Esophagus squamous epithelium (tissue), 5 donors: ENCODE measurements around the gene ARF3. TPM values are rescaled to one million over a fixed set of nuclear protein-coding genes. Genes with fewer than 3 reads are reported as not detected.

Experiments used
- DNase-seq: peaks from one replicate; lab custom pipeline; 2025; lab: John Stamatoyannopoulos, UW
- H3K27ac ChIP-seq, 4 donors: fragments of 200-600 bp; sonication (generic); one replicate each; pipeline ENCODE4 v1.5.1; 2016 to 2019; ENCODE audit warnings: mild to moderate bottlenecking in 1 of 4
- H3K27me3 ChIP-seq, 4 donors: fragments of 200-600 bp; sonication (generic); 1 replicate in 3 of 4; 2 replicates in 1 of 4; pipeline versions ENCODE4 v1.5.1 to v1.6.0; 2017 to 2021; ENCODE audit warnings: antibody characterized with exemption in 1 of 4
- H3K36me3 ChIP-seq, 3 donors: fragments of 200-600 bp; sonication (generic); one replicate each; pipeline ENCODE4 v1.5.1; 2016 to 2019
- H3K4me1 ChIP-seq, 3 donors: fragments of 200-600 bp; sonication (generic); one replicate each; pipeline ENCODE4 v1.5.1; 2017 to 2019
- H3K4me3 ChIP-seq, 4 donors: fragments of 200-600 bp; sonication (generic); 1 replicate in 3 of 4; 2 replicates in 1 of 4; pipeline ENCODE4 v1.5.1; 2016 to 2019; ENCODE audit warnings: mild to moderate bottlenecking in 2 of 4, moderate library complexity in 1 of 4
- H3K9me3 ChIP-seq, 3 donors: fragments of 200-600 bp; sonication (generic); one replicate each; pipeline ENCODE4 v1.5.1; 2016 to 2019
- CTCF ChIP-seq, 6 experiments: fragments of 450-650 bp in 4 of 6; fragments of 200-600 bp in 2 of 6; sonication (generic) in 2 of 6; IDR thresholded peaks; one replicate each; pipeline ENCODE4 v1.5.1; 2016 to 2019; ENCODE audit warnings: antibody characterized with exemption in 6 of 6, mild to moderate bottlenecking in 4 of 6, moderate library complexity in 4 of 6
- POLR2A ChIP-seq, 4 donors: fragments of 450-650 bp; IDR thresholded peaks; one replicate each; pipeline ENCODE4 v1.6.1; 2017; ENCODE audit warnings: antibody characterized with exemption in 4 of 4, mild to moderate bottlenecking in 4 of 4, moderate library complexity in 3 of 4
- WGBS, 2 donors: methylation state at CpG; one replicate each; pipeline ENCODE4 v1.1.5; 2018; 5-methylcytosine and 5-hydroxymethylcytosine counted together
- intact Hi-C: fragments of 100-400 bp; cut with DNase I; formaldehyde crosslinking; loops from one replicate; pipeline ENCODE4 v1.15.0; 2022
- total RNA-seq, 4 donors: library from RNA; depleted of rRNA; stranded (reverse); fragments of >200 nt; gene quantifications; one replicate each; pipeline ENCODE4 v1.1.0, GENCODE V29; 2016
- donor health status: DM: yes; HTN: yes; CAD: no.

The ARF3 gene
- total RNA-seq, 4 donors from 2014 or later = 52.2 to 76.2 (median 61.6) TPM

GRCh38 chr12:48968467-48968866 is 11.2 kb upstream of the ARF3 start:
- no peak overlapping the region for H3K27ac ChIP-seq
- H3K27me3 ChIP-seq = peaks cover 0 to 47% (median 18%) of the 10 kb centered on the region in 4 donors
- intact Hi-C loops = no loop called here

GRCh38 chr12:48967991-48968390 is 10.7 kb upstream of the ARF3 start:
- H3K4me3 ChIP-seq = no peak overlapping the region
- peaks cover 26 to 41% (median 31%) of the 10 kb centered on the region in 3 donors for H3K4me1 ChIP-seq
- 72 to 85% methylated on average over 2 to 4 of the region's 7 CpGs for WGBS, 2 donors
- intact Hi-C loops = no loop called here
- H3K27ac ChIP-seq = no peak overlapping the region
- TF ChIP-seq POLR2A (IDR thresholded peaks at IDR 0.05) (no peak), CTCF (IDR thresholded peaks at IDR 0.05) (no peak)
- H3K9me3 ChIP-seq = no peaks in the 10 kb centered on the region
- H3K27me3 ChIP-seq = peaks cover 0 to 42% (median 16%) of the 10 kb centered on the region in 4 donors
- H3K36me3 ChIP-seq = no peaks in the 10 kb centered on the region
- no peak for DNase-seq

More at GRCh38 chr12:48968467-48968866, 11.2 kb upstream of the ARF3 start:
- 54 to 69% methylated on average over 3 of the region's 3 CpGs for WGBS, 2 donors
- Histone ChIP-seq H3K36me3 (no peaks in the 10 kb centered on the region), H3K4me3 (no peak overlapping the region), H3K4me1 (peaks cover 26 to 45% (median 31%) of the 10 kb centered on the region in 3 donors), H3K9me3 (no peaks in the 10 kb centered on the region)
- TF ChIP-seq POLR2A (IDR thresholded peaks at IDR 0.05) = no peak
- TF ChIP-seq CTCF (IDR thresholded peaks at IDR 0.05) = no peak
- no peak for DNase-seq

DNA sequence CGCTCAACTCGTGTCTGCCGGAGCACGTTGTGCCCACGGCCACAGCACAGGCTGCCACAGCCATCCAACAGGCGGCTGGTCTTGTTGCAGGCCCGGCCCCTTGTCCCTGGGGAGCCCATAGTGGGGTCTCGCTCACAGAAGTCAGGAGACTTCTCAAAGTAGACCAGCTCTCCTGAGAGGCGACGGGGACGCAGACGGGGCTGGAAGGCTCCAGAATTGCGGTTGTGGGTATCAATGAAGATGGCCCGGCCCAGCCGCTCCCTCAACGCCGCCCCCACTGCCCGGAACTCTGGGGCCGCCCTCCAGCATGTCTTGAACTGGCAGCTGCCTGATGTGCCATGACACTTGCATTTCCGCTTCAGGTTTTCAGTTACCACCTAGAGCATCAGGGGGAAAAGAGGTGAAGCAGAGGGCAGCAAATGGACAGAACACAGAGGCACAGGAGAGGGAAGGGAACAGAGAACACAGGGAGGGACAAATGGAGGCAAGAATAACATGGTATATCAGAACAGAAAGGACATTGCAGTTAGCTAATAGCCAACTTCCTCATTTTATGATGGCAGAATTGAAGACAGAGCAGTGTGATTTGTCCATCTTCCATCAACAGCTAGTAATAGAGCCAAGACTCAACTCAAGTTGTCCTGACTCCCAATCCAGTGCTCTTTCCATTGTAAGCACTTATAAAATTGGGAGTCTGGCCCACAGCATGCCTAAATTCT is 9.0 kb upstream of the ARF3 start:
- H3K9me3 ChIP-seq = no peaks in the 10 kb centered on the region
- intact Hi-C loops = no loop called here
- no peak for TF ChIP-seq POLR2A (IDR thresholded peaks at IDR 0.05)
- TF ChIP-seq CTCF (IDR thresholded peaks at IDR 0.05) = no peak
- peaks cover 0 to 26% (median 4%) of the 10 kb centered on the region in 4 donors for H3K27me3 ChIP-seq
- no peaks in the 10 kb centered on the region for H3K36me3 ChIP-seq
- H3K4me1 ChIP-seq = peaks cover 19 to 26% (median 21%) of the 10 kb centered on the region in 3 donors
- H3K27ac ChIP-seq = no peak overlapping the region
- 54 to 86% methylated on average over 1 to 7 of the region's 20 CpGs for WGBS, 2 donors
- no peak overlapping the region for H3K4me3 ChIP-seq
- no peak for DNase-seq

DNA sequence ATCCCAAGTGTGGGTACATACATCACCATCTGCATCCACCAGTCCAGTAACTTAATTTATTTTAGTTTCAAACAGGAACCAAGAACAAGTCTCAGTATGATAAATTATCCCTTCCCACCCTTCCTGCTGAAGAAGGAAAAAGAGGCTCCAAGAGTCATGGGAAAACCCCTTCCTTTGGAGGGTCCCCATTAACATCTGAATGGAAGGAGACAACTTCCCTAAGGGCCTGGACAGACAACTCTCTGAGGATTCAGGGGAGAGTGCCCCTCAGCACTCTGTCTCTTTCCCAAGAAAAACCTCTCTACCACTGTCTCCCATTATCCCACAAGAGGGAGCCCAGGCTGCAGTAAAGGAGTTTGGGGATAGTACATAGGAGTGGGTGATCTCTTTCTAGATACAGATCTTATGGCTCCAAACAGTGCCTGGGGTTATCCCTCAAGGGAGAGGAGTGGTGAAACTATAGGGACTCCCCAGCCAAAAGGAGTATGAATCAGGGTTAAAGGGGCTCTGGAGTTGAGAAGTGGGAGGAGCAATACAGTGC is 8.1 kb upstream of the ARF3 start:
- TF ChIP-seq CTCF (IDR thresholded peaks at IDR 0.05) (peak in 1 of 6 experiments; percentile 18), POLR2A (IDR thresholded peaks at IDR 0.05) (no peak)
- Histone ChIP-seq H3K27ac (no peak overlapping the region), H3K27me3 (peaks cover 0 to 16% (median 1%) of the 10 kb centered on the region in 4 donors), H3K4me1 (peaks cover 10 to 16% (median 13%) of the 10 kb centered on the region in 3 donors), H3K9me3 (no peaks in the 10 kb centered on the region), H3K4me3 (no peak overlapping the region), H3K36me3 (no peaks in the 10 kb centered on the region)
- DNase-seq = no peak
- intact Hi-C loops = no loop called here

- H3K4me1 ChIP-seq = peaks cover 4 to 12% (median 5%) of the 10 kb centered on the region in 3 donors
- DNase-seq = no peak
- intact Hi-C loops = no loop called here
- no peak overlapping the region for H3K4me3 ChIP-seq
- no peaks in the 10 kb centered on the region for H3K27me3 ChIP-seq
- no peaks in the 10 kb centered on the region for H3K9me3 ChIP-seq
- no peak for TF ChIP-seq CTCF (IDR thresholded peaks at IDR 0.05)
- TF ChIP-seq POLR2A (IDR thresholded peaks at IDR 0.05) = no peak
- no peak overlapping the region for H3K27ac ChIP-seq
- no peaks in the 10 kb centered on the region for H3K36me3 ChIP-seq
These were observed 4.5 kb upstream of the ARF3 start for GRCh38 chr12:48961801-48962200.
